WTC11 (cell line): ENCODE results near the gene SLC39A13. TPM values are rescaled to one million over a fixed set of nuclear protein-coding genes. Genes with fewer than 3 reads are reported as not detected.

Experiments
- ATAC-seq: fragments of 200-7000 bp; cut with Tn5 transposase; 2 replicates; pipeline ENCODE4 v1.10.0; 2021; ENCODE audit warnings: mild to moderate bottlenecking, moderate library complexity
- CTCF ChIA-PET: fragments of 300-600 bp; sonication (Branson Sonifier 250); formaldehyde crosslinking; loops from one replicate; lab custom pipeline; 2021; ENCODE audit warnings: antibody characterized with exemption; lab: Charles Lee
- POLR2A ChIA-PET: fragments of 350-600 bp; sonication (Branson Sonifier 250); formaldehyde crosslinking; loops from one replicate; lab custom pipeline; 2021; ENCODE audit warnings: antibody characterized with exemption; lab: Charles Lee
- DNase-seq: peaks from one replicate; pipeline ENCODE4 v3.0.0; 2021; ENCODE audit warnings: low spot score
- H3K27ac Mint-ChIP-seq: 2 replicates; pipeline ENCODE4 v1.8.0; 2021; ENCODE audit warnings: mixed read lengths
- H3K27me3 Mint-ChIP-seq: 2 replicates; pipeline ENCODE4 v1.8.0; 2021; ENCODE audit warnings: low read depth, mild to moderate bottlenecking, moderate library complexity, mixed read lengths
- H3K36me3 Mint-ChIP-seq: 2 replicates; pipeline ENCODE4 v1.8.0; 2021; ENCODE audit warnings: mixed read lengths
- H3K4me1 Mint-ChIP-seq: 2 replicates; pipeline ENCODE4 v1.8.0; 2022; ENCODE audit warnings: mixed read lengths
- H3K4me3 Mint-ChIP-seq: 2 replicates; pipeline ENCODE4 v1.8.0; 2021; ENCODE audit warnings: mild to moderate bottlenecking, moderate library complexity, mixed read lengths
- H3K9me3 Mint-ChIP-seq: 2 replicates; pipeline ENCODE4 v1.8.0; 2021; ENCODE audit warnings: mixed read lengths
- ATF2 ChIP-seq: sonication (generic); formaldehyde crosslinking; IDR thresholded peaks from 2 replicates; pipeline ENCODE4 v1.8.1; 2022; ENCODE audit warnings: low read depth, missing genetic modification reagents, borderline replicate concordance
- E2F1 ChIP-seq: sonication (generic); formaldehyde crosslinking; IDR thresholded peaks from 2 replicates; pipeline ENCODE4 v1.8.0; 2022; ENCODE audit warnings: mild to moderate bottlenecking, missing genetic modification reagents
- ERG ChIP-seq: fragments of 250-450 bp; sonication (Bioruptor Pico); IDR thresholded peaks from 2 replicates; pipeline ENCODE4 v1.8.0; 2021; ENCODE audit warnings: mild to moderate bottlenecking
- GABPB1 ChIP-seq: sonication (generic); formaldehyde crosslinking; IDR thresholded peaks from 2 replicates; pipeline ENCODE4 v1.8.1; 2023; ENCODE audit warnings: mild to moderate bottlenecking, missing genetic modification reagents
- GRHL2 ChIP-seq: fragments of 250-450 bp; sonication (Bioruptor Pico); IDR thresholded peaks from 2 replicates; pipeline ENCODE4 v1.8.0; 2022; ENCODE audit warnings: mild to moderate bottlenecking, moderate library complexity; ENCODE audit not compliant: insufficient replicate concordance, severe bottlenecking
- JAZF1 ChIP-seq: fragments of 250-450 bp; sonication (Bioruptor Pico); IDR thresholded peaks from 2 replicates; pipeline ENCODE4 v1.9.0; 2021; ENCODE audit warnings: moderate library complexity, mild to moderate bottlenecking, inconsistent platforms
- KAT7 ChIP-seq: sonication (generic); formaldehyde crosslinking; IDR thresholded peaks from 2 replicates; pipeline ENCODE4 v1.8.1; 2023; ENCODE audit warnings: missing genetic modification reagents, mild to moderate bottlenecking, borderline replicate concordance
- MYBL2 ChIP-seq: sonication (generic); formaldehyde crosslinking; IDR thresholded peaks from 2 replicates; pipeline ENCODE4 v1.8.1; 2023; ENCODE audit warnings: mild to moderate bottlenecking, moderate library complexity, missing genetic modification reagents
- NR3C1 ChIP-seq: sonication (generic); formaldehyde crosslinking; conservative IDR thresholded peaks from 2 replicates; pipeline ENCODE4 v1.8.1; 2023; ENCODE audit warnings: low read depth, mild to moderate bottlenecking, missing genetic modification reagents
- RELA ChIP-seq: sonication (generic); formaldehyde crosslinking; IDR thresholded peaks from 2 replicates; pipeline ENCODE4 v1.8.1; 2022; ENCODE audit warnings: missing genetic modification reagents, mild to moderate bottlenecking, borderline replicate concordance
- STAT6 ChIP-seq: sonication (generic); formaldehyde crosslinking; conservative IDR thresholded peaks from 2 replicates; pipeline ENCODE4 v1.8.1; 2023; ENCODE audit warnings: mild to moderate bottlenecking, low read depth, missing genetic modification reagents, moderate library complexity
- USF2 ChIP-seq: sonication (generic); formaldehyde crosslinking; IDR thresholded peaks from 2 replicates; pipeline ENCODE4 v1.8.1; 2023; ENCODE audit warnings: mild to moderate bottlenecking, missing genetic modification reagents, moderate library complexity
- total RNA-seq: library from RNA; stranded (reverse); gene quantifications from 3 replicates; pipeline ENCODE4 v1.2.3, GENCODE V29; 2021
- TF ChIP-seq, protein P1 (sequence below): sonication (generic); formaldehyde crosslinking; IDR thresholded peaks from 2 replicates; pipeline ENCODE4 v1.8.0; 2023; ENCODE audit warnings: mild to moderate bottlenecking, missing genetic modification reagents
- TF ChIP-seq, protein P2 (sequence below): sonication (generic); formaldehyde crosslinking; IDR thresholded peaks from 2 replicates; pipeline ENCODE4 v1.8.0; 2022; ENCODE audit warnings: mild to moderate bottlenecking, missing genetic modification reagents
- TF ChIP-seq, protein P3 (sequence below): sonication (generic); formaldehyde crosslinking; IDR thresholded peaks from 2 replicates; pipeline ENCODE4 v1.8.0; 2022; ENCODE audit warnings: mild to moderate bottlenecking, missing genetic modification reagents
- TF ChIP-seq, protein P4 (sequence below): fragments of 250-450 bp; sonication (Bioruptor Pico); IDR thresholded peaks from 2 replicates; pipeline ENCODE4 v1.9.0; 2021; ENCODE audit warnings: mild to moderate bottlenecking

SLC39A13 gene
- total RNA-seq, 1 experiment from 2014 or later: 38.2 TPM

GRCh38 chr11:47448566-47449427 is 40.4 kb downstream of the SLC39A13 start, which contains the start of gene RAPSN:
TSS of gene RAPSN (minus strand) at chr11:47449136. CDS start at chr11:47448964, 172 bp downstream.
- POLR2A ChIA-PET: no interaction called here
- DNase-seq (no peak), ATAC-seq (peak; percentile 27; the same call in 1 of the 2 replicates)
- Mint-ChIP-seq H3K36me3 (no peaks in the 10 kb centered on the region), H3K9me3 (no peaks in the 10 kb centered on the region), H3K27ac (peak within 1 kb of the TSS; percentile 62; the same call in 1 of the 2 replicates), H3K4me3 (no peak within 1 kb of the TSS), H3K4me1 (no peaks in the 10 kb centered on the region), H3K27me3 (no peaks in the 10 kb centered on the region)
- TF ChIP-seq GRHL2 (CRISPR knock-in tag): no peak
- TF ChIP-seq STAT6 (CRISPR knock-in tag): no peak
- TF ChIP-seq JAZF1 (CRISPR knock-in tag): no peak
- TF ChIP-seq MYBL2 (CRISPR knock-in tag): no peak
- TF ChIP-seq ERG (CRISPR knock-in tag): no peak
- TF ChIP-seq RELA (CRISPR knock-in tag): no peak
- no peak for TF ChIP-seq GABPB1 (CRISPR knock-in tag)
- TF ChIP-seq, protein P1, sequence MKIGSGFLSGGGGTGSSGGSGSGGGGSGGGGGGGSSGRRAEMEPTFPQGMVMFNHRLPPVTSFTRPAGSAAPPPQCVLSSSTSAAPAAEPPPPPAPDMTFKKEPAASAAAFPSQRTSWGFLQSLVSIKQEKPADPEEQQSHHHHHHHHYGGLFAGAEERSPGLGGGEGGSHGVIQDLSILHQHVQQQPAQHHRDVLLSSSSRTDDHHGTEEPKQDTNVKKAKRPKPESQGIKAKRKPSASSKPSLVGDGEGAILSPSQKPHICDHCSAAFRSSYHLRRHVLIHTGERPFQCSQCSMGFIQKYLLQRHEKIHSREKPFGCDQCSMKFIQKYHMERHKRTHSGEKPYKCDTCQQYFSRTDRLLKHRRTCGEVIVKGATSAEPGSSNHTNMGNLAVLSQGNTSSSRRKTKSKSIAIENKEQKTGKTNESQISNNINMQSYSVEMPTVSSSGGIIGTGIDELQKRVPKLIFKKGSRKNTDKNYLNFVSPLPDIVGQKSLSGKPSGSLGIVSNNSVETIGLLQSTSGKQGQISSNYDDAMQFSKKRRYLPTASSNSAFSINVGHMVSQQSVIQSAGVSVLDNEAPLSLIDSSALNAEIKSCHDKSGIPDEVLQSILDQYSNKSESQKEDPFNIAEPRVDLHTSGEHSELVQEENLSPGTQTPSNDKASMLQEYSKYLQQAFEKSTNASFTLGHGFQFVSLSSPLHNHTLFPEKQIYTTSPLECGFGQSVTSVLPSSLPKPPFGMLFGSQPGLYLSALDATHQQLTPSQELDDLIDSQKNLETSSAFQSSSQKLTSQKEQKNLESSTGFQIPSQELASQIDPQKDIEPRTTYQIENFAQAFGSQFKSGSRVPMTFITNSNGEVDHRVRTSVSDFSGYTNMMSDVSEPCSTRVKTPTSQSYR (CRISPR knock-in tag): no peak
- TF ChIP-seq, protein P2, sequence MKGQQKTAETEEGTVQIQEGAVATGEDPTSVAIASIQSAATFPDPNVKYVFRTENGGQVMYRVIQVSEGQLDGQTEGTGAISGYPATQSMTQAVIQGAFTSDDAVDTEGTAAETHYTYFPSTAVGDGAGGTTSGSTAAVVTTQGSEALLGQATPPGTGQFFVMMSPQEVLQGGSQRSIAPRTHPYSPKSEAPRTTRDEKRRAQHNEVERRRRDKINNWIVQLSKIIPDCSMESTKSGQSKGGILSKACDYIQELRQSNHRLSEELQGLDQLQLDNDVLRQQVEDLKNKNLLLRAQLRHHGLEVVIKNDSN (CRISPR knock-in tag): peak; percentile 68; the same call in 1 of the 2 replicates
- TF ChIP-seq KAT7: no peak
- TF ChIP-seq, protein P3, sequence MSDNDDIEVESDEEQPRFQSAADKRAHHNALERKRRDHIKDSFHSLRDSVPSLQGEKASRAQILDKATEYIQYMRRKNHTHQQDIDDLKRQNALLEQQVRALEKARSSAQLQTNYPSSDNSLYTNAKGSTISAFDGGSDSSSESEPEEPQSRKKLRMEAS: 0 out of 2 replicates have a peak, but pooled peaks have one; percentile 17
- 0 out of 2 replicates have a peak, but pooled peaks have one; percentile 17 for TF ChIP-seq USF2 (CRISPR knock-in tag)
- TF ChIP-seq, protein P4, sequence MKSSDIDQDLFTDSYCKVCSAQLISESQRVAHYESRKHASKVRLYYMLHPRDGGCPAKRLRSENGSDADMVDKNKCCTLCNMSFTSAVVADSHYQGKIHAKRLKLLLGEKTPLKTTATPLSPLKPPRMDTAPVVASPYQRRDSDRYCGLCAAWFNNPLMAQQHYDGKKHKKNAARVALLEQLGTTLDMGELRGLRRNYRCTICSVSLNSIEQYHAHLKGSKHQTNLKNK (CRISPR knock-in tag): no peak
- no peak for TF ChIP-seq ATF2 (CRISPR knock-in tag)
- no peak for TF ChIP-seq NR3C1
- TF ChIP-seq E2F1 (CRISPR knock-in tag): no peak
- CTCF ChIA-PET: interaction anchor here (0.6 to 1.1 kb wide), 2 partner anchors 37 to 77 kb away, joined by 4 read pairs; no protein-coding TSS in a partner anchor
